Measurements from ENCODE around the gene MND1. TPM values are rescaled to one million over a fixed set of nuclear protein-coding genes. Genes with fewer than 3 reads are reported as not detected.

MND1 gene
- total RNA-seq, 1 donor from 2014 or later: 0.53 TPM

- H3K4me3 Mint-ChIP-seq: no peak overlapping the region
- H3K9me3 Mint-ChIP-seq: no peaks in the 10 kb centered on the region
- no peak for TF ChIP-seq CTCF (IDR thresholded peaks at IDR 0.05)
- ChIA-PET CTCF (interaction anchor here (0.7 kb wide), 1 partner anchor 260 kb away, joined by 3 read pairs; no protein-coding TSS in a partner anchor), POLR2A (no interaction called here)
- DNase-seq: no peak
- no peak for ATAC-seq (ENCODE audit: low read depth)
- no peak overlapping the region for H3K27ac Mint-ChIP-seq
- H3K27me3 Mint-ChIP-seq: no peaks in the 10 kb centered on the region
- H3K36me3 Mint-ChIP-seq (ENCODE audit: low read depth): peaks cover 3% of the 10 kb centered on the region
- intact Hi-C loops (cut with micrococcal nuclease): loop anchor here (10.0 kb wide), 2 partner anchors 1157 to 1267 kb away; partner anchors contain the start of gene FGG
- H3K4me1 Mint-ChIP-seq: peaks cover 29% of the 10 kb centered on the region
Observed at GRCh38 chr4:153348006-153348405, 3.5 kb downstream of the MND1 start.

GRCh38 chr4:153349206-153349805 is 4.8 kb downstream of the MND1 start:
- intact Hi-C loops (cut with micrococcal nuclease): loop anchor here (10.0 kb wide), 2 partner anchors 1155 to 1265 kb away; partner anchors contain the start of gene FGG
- peaks cover 3% of the 10 kb centered on the region for H3K36me3 Mint-ChIP-seq (ENCODE audit: low read depth)
- TF ChIP-seq CTCF (IDR thresholded peaks at IDR 0.05): no peak
- no peak overlapping the region for H3K4me3 Mint-ChIP-seq
- no peak overlapping the region for H3K27ac Mint-ChIP-seq
- peaks cover 24% of the 10 kb centered on the region for H3K4me1 Mint-ChIP-seq
- H3K27me3 Mint-ChIP-seq: no peaks in the 10 kb centered on the region
- DNase-seq: no peak
- ChIA-PET CTCF (interaction anchor here (0.9 to 1.2 kb wide), 2 partner anchors 83 to 294 kb away, joined by 3 to 4 read pairs; no protein-coding TSS in a partner anchor), POLR2A (no interaction called here)
- ATAC-seq (ENCODE audit: low read depth): no peak
- no peaks in the 10 kb centered on the region for H3K9me3 Mint-ChIP-seq

GRCh38 chr4:153362184-153362583 is 17.7 kb downstream of the MND1 start:
- Mint-ChIP-seq H3K4me1 (peaks cover 6% of the 10 kb centered on the region), H3K27ac (no peak overlapping the region), H3K9me3 (peaks cover 2% of the 10 kb centered on the region), H3K27me3 (no peaks in the 10 kb centered on the region), H3K4me3 (no peak overlapping the region), H3K36me3 (ENCODE audit: low read depth) (no peaks in the 10 kb centered on the region)
- intact Hi-C loops (cut with micrococcal nuclease): no loop called here
- TF ChIP-seq CTCF (IDR thresholded peaks at IDR 0.05): no peak
- ChIA-PET POLR2A (no interaction called here), CTCF (no interaction called here)
- ATAC-seq (ENCODE audit: low read depth): no peak
- DNase-seq: no peak

- Mint-ChIP-seq H3K4me1 (peaks cover 6% of the 10 kb centered on the region), H3K4me3 (no peak overlapping the region), H3K27ac (no peak overlapping the region), H3K36me3 (ENCODE audit: low read depth) (no peaks in the 10 kb centered on the region), H3K27me3 (no peaks in the 10 kb centered on the region), H3K9me3 (peaks cover 2% of the 10 kb centered on the region)
- TF ChIP-seq CTCF (IDR thresholded peaks at IDR 0.05): no peak
- no peak for ATAC-seq (ENCODE audit: low read depth)
- DNase-seq: no peak
- intact Hi-C loops (cut with micrococcal nuclease): no loop called here
- CTCF ChIA-PET: interaction anchor here (1.3 kb wide), 1 partner anchor 386 kb away, joined by 4 read pairs; no protein-coding TSS in a partner anchor
- POLR2A ChIA-PET: no interaction called here
Observed at GRCh38 chr4:153364061-153364460, 19.6 kb downstream of the MND1 start.

GRCh38 chr4:153365003-153365402 is 20.5 kb downstream of the MND1 start:
- intact Hi-C loops (cut with micrococcal nuclease): loop anchor here (5.0 kb wide), 1 partner anchor 42 kb away; no protein-coding TSS in a partner anchor
- no peak for TF ChIP-seq CTCF (IDR thresholded peaks at IDR 0.05)
- DNase-seq: no peak
- Mint-ChIP-seq H3K9me3 (peaks cover 2% of the 10 kb centered on the region), H3K4me1 (peaks cover 6% of the 10 kb centered on the region), H3K27ac (no peak overlapping the region), H3K4me3 (no peak overlapping the region), H3K27me3 (no peaks in the 10 kb centered on the region), H3K36me3 (ENCODE audit: low read depth) (no peaks in the 10 kb centered on the region)
- no peak for ATAC-seq (ENCODE audit: low read depth)
- ChIA-PET POLR2A (no interaction called here), CTCF (interaction anchor here (0.6 to 1.3 kb wide), 2 partner anchors 244 to 385 kb away, joined by 4 read pairs; no protein-coding TSS in a partner anchor)
